Measurements from ENCODE around the gene JMJD8. TPM values are rescaled to one million over a fixed set of nuclear protein-coding genes. Genes with fewer than 3 reads are reported as not detected.

The JMJD8 gene
- total RNA-seq, 2 experiments from 2014 or later, result 48.7 to 82.3 TPM

DNA sequence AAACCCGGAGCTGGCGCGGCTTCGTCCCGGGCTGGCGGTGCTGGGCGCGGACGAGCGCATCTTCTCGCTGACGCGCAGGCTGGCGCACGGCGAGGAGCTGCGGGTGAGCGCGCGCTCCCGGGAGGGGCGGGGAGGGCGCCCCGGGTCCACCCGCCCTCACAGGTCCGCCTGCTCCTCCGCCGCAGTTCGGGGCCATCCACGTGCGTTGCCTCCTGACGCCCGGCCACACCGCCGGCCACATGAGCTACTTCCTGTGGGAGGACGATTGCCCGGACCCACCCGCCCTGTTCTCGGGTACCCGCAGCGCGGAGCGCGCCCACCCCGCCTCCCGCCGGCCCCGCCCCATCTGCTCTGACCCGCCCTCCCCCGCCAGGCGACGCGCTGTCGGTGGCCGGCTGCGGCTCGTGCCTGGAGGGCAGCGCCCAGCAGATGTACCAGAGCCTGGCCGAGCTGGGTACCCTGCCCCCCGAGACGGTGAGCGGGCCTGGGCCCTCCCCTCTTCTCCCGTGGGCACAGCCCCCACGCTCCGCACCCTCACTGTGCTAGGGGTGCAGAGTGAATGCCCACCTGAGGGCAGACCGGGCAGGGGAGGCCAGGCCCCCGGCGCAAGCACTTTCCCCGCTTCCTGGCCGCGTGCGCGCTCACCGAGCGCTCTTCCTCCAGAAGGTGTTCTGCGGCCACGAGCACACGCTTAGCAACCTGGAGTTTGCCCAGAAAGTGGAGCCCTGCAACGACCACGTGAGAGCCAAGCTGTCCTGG is 44.2 kb upstream of the JMJD8 start:
- DNase-seq (ENCODE audit: low spot score), result peak; percentile 85
- CTCF ChIA-PET (ENCODE audit: unreplicated experiment), result interaction anchor here (0.6 kb wide), 1 partner anchor 15 kb away, joined by 3 read pairs; no protein-coding TSS in a partner anchor
- intact Hi-C loops (cut with micrococcal nuclease; ENCODE audit: unreplicated experiment), result no loop called here
- no peak overlapping the region for H2AFZ ChIP-seq (ENCODE audit: low read length)
- no peaks in the 10 kb centered on the region for H3K9me2 ChIP-seq (ENCODE audit: insufficient read depth, low read length)
- POLR2A ChIA-PET, result interaction anchor here (0.7 to 1.2 kb wide), 3 partner anchors 8 to 14 kb away, joined by 3 to 8 read pairs (median 5); partner anchors contain the start of gene METRN
- H3K9me3 ChIP-seq (ENCODE audit: low read length), result no peaks in the 10 kb centered on the region
- H3K79me2 ChIP-seq (ENCODE audit: insufficient read depth, low read depth, low read length), result no peaks in the 10 kb centered on the region
- peak overlapping the region; percentile 86 for H3K4me3 ChIP-seq (ENCODE audit: low read depth, low read length, poor library complexity, severe bottlenecking)
- peak overlapping the region; percentile 100 for H3K4me2 ChIP-seq (ENCODE audit: low read length)
- peak overlapping the region; percentile 71 for H3K27ac ChIP-seq (ENCODE audit: low read depth, low read length, poor library complexity, severe bottlenecking)
- no peak for TF ChIP-seq EZH2phosphoT487 (IDR thresholded peaks at IDR 0.05; ENCODE audit: borderline replicate concordance, low read depth, low read length)
- TF ChIP-seq, protein P1, sequence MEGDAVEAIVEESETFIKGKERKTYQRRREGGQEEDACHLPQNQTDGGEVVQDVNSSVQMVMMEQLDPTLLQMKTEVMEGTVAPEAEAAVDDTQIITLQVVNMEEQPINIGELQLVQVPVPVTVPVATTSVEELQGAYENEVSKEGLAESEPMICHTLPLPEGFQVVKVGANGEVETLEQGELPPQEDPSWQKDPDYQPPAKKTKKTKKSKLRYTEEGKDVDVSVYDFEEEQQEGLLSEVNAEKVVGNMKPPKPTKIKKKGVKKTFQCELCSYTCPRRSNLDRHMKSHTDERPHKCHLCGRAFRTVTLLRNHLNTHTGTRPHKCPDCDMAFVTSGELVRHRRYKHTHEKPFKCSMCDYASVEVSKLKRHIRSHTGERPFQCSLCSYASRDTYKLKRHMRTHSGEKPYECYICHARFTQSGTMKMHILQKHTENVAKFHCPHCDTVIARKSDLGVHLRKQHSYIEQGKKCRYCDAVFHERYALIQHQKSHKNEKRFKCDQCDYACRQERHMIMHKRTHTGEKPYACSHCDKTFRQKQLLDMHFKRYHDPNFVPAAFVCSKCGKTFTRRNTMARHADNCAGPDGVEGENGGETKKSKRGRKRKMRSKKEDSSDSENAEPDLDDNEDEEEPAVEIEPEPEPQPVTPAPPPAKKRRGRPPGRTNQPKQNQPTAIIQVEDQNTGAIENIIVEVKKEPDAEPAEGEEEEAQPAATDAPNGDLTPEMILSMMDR (conservative IDR thresholded peaks at IDR 0.05; ENCODE audit: low read length), result no peak
- no peaks in the 10 kb centered on the region for H4K20me1 ChIP-seq (ENCODE audit: insufficient read depth, low read length)
- H3K4me1 ChIP-seq (ENCODE audit: insufficient read depth, low read length, poor library complexity, severe bottlenecking), result peaks cover 30% of the 10 kb centered on the region
- BruUV-seq (replicated peaks), result no TSS peak
- peaks cover 41% of the 10 kb centered on the region for H3K36me3 ChIP-seq (ENCODE audit: insufficient read depth, low read length)

DNA sequence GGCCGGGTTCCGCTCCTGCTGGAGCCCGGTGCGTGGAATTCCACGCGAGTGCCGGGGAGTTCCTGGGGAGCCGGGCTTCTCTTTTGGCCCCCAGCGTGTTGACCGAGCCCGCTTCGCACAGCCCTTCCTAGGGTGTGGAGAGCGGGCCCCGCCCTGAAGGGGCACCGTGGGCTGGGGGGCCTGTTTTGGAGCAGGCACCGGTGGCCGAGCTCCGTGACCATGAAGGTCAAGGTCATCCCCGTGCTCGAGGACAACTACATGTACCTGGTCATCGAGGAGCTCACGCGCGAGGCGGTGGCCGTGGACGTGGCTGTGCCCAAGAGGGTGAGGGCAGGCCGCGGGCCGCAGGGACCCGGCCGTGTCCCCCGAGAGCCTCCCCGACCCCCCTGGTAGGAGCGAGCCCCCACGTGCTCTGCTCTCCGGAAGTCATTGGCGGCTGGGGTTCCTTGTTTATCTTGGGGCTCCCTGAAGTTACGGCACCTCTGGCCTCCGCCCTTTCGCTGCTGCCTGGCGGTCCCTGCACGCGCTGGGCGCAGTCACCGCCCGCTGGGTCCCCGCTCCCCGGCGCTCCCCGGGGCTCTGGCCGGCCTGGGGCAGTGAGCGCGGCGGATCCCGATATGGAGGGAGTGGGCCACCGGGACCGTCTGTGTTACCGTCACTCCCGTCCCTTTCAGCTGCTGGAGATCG is 43.3 kb upstream of the JMJD8 start:
- H3K4me1 ChIP-seq (ENCODE audit: insufficient read depth, low read length, poor library complexity, severe bottlenecking), result peaks cover 38% of the 10 kb centered on the region
- H3K9me3 ChIP-seq (ENCODE audit: low read length), result no peaks in the 10 kb centered on the region
- no peaks in the 10 kb centered on the region for H3K9me2 ChIP-seq (ENCODE audit: insufficient read depth, low read length)
- H3K36me3 ChIP-seq (ENCODE audit: insufficient read depth, low read length), result peaks cover 40% of the 10 kb centered on the region; the same call in 1 of the 2 replicates
- peak overlapping the region; percentile 71 for H3K27ac ChIP-seq (ENCODE audit: low read depth, low read length, poor library complexity, severe bottlenecking)
- TSS peak; percentile 62 for BruUV-seq (replicated peaks)
- intact Hi-C loops (cut with micrococcal nuclease; ENCODE audit: unreplicated experiment), result no loop called here
- ChIA-PET POLR2A (interaction anchor here (0.9 to 1.2 kb wide), 2 partner anchors 10 to 13 kb away, joined by 5 to 8 read pairs; partner anchors contain the start of gene METRN), CTCF (ENCODE audit: unreplicated experiment) (interaction anchor here (0.6 kb wide), 1 partner anchor 15 kb away, joined by 3 read pairs; no protein-coding TSS in a partner anchor)
- TF ChIP-seq, protein P1 (conservative IDR thresholded peaks at IDR 0.05; ENCODE audit: low read length), result no peak
- TF ChIP-seq EZH2phosphoT487 (IDR thresholded peaks at IDR 0.05; ENCODE audit: borderline replicate concordance, low read depth, low read length), result no peak
- no peak for DNase-seq (ENCODE audit: low spot score)
- H3K4me2 ChIP-seq (ENCODE audit: low read length), result peak overlapping the region; percentile 100
- H2AFZ ChIP-seq (ENCODE audit: low read length), result peak overlapping the region; percentile 39; the same call in 1 of the 2 replicates
- no peaks in the 10 kb centered on the region for H3K79me2 ChIP-seq (ENCODE audit: insufficient read depth, low read depth, low read length)
- peak overlapping the region; percentile 86 for H3K4me3 ChIP-seq (ENCODE audit: low read depth, low read length, poor library complexity, severe bottlenecking)
- H4K20me1 ChIP-seq (ENCODE audit: insufficient read depth, low read length), result no peaks in the 10 kb centered on the region
